CD14-positive monocyte (primary cell): ENCODE data around the gene PCSK4. TPM values are rescaled to one million over a fixed set of nuclear protein-coding genes. Genes with fewer than 3 reads are reported as not detected.
A peak's percentile ranks its signal among the peaks of the same experiment; 100 is the strongest.
"Not testable (repeated sequence)": the region's sequence is repeated elsewhere in the genome, so short reads cannot be mapped to it uniquely, and the experiment has no call there.

ENCODE experiments used
- DNase-seq, 3 donors: peaks; one replicate each; pipeline ENCODE4 v3.0.0-alpha.2; 2011 to 2022
- H2AFZ ChIP-seq: 2 replicates; pipeline ENCODE4 v1.6.0; 2012; ENCODE audit warnings: mild to moderate bottlenecking, low read depth, low read length, inconsistent platforms; ENCODE audit not compliant: insufficient read depth, poor library complexity, severe bottlenecking
- H3K27ac ChIP-seq, 2 donors: 1 replicate in 1 of 2; 2 replicates in 1 of 2; pipeline ENCODE4 v1.5.1; 2012 to 2013; ENCODE audit warnings: low read length in 2 of 2, control low read depth in 1 of 2, inconsistent platforms in 1 of 2, low read depth in 1 of 2, mild to moderate bottlenecking in 1 of 2
- H3K27me3 ChIP-seq, 2 donors: one replicate each; pipeline versions ENCODE4 v1.6.0 to v1.6.1; 2011 to 2013; ENCODE audit warnings: low read length in 2 of 2; ENCODE audit not compliant: control insufficient read depth in 2 of 2, insufficient read depth in 2 of 2
- H3K36me3 ChIP-seq, 2 donors: replicated peaks in 1 of 2; 1 replicate in 1 of 2; 2 replicates in 1 of 2; pipeline versions ENCODE4 v1.5.1 to v1.6.1; 2012 to 2013; ENCODE audit warnings: low read length in 2 of 2, control low read depth in 1 of 2, inconsistent platforms in 1 of 2, mild to moderate bottlenecking in 1 of 2; ENCODE audit not compliant: insufficient read depth in 2 of 2, control insufficient read depth in 1 of 2
- H3K4me1 ChIP-seq, 2 donors: 1 replicate in 1 of 2; 2 replicates in 1 of 2; pipeline versions ENCODE4 v1.5.1 to v1.6.1; 2012 to 2013; ENCODE audit warnings: low read length in 2 of 2, control low read depth in 1 of 2, inconsistent platforms in 1 of 2, mild to moderate bottlenecking in 1 of 2, moderate library complexity in 1 of 2; ENCODE audit not compliant: insufficient read depth in 2 of 2, control insufficient read depth in 1 of 2
- H3K4me2 ChIP-seq: replicated peaks from 2 replicates; pipeline ENCODE3; 2012; ENCODE audit warnings: low read length, moderate library complexity, mild to moderate bottlenecking; ENCODE audit not compliant: poor library complexity, severe bottlenecking; ENCODE audit errors: extremely low read depth
- H3K4me3 ChIP-seq, 3 experiments: fragments of 200-600 bp in 1 of 3; sonication (generic) in 1 of 3; replicated peaks in 1 of 3; 1 replicate in 2 of 3; 2 replicates in 1 of 3; pipeline ENCODE4 v1.5.1; 2011 to 2013; ENCODE audit warnings: low read length in 3 of 3, mild to moderate bottlenecking in 3 of 3, control low read depth in 2 of 3, low read depth in 2 of 3, inconsistent platforms in 1 of 3, moderate library complexity in 1 of 3
- H3K79me2 ChIP-seq: 2 replicates; pipeline ENCODE4 v1.6.0; 2012; ENCODE audit warnings: mild to moderate bottlenecking, control low read depth, inconsistent platforms, low read length, moderate library complexity; ENCODE audit not compliant: insufficient read depth
- H3K9ac ChIP-seq: 2 replicates; pipeline ENCODE4 v1.6.0; 2017; ENCODE audit warnings: low read length, mild to moderate bottlenecking; ENCODE audit not compliant: insufficient read depth, poor library complexity, severe bottlenecking
- H3K9me3 ChIP-seq, 2 donors: replicated peaks in 1 of 2; 1 replicate in 1 of 2; 2 replicates in 1 of 2; pipeline versions ENCODE4 v1.5.1 to v1.6.1; 2012 to 2013; ENCODE audit warnings: low read length in 2 of 2, control low read depth in 1 of 2; ENCODE audit not compliant: control insufficient read depth in 1 of 2, insufficient read depth in 1 of 2
- H4K20me1 ChIP-seq: 2 replicates; pipeline ENCODE4 v1.6.0; 2012; ENCODE audit warnings: mild to moderate bottlenecking, low read length, control low read depth, moderate library complexity; ENCODE audit not compliant: insufficient read depth
- H3K27ac Mint-ChIP-seq, 7 donors: one replicate each; pipeline ENCODE4 v1.8.0; 2020; ENCODE audit warnings: mild to moderate bottlenecking in 7 of 7, mixed read lengths in 7 of 7, moderate library complexity in 6 of 7, inconsistent platforms in 2 of 7
- H3K27me3 Mint-ChIP-seq, 3 donors: one replicate each; pipeline ENCODE4 v1.8.0; 2021 to 2022; ENCODE audit warnings: low read depth in 3 of 3, mild to moderate bottlenecking in 3 of 3, mixed read lengths in 3 of 3, moderate library complexity in 3 of 3, inconsistent platforms in 1 of 3
- H3K36me3 Mint-ChIP-seq, 2 donors: one replicate each; pipeline ENCODE4 v1.8.0; 2020; ENCODE audit warnings: mixed read lengths in 2 of 2, inconsistent platforms in 1 of 2, mild to moderate bottlenecking in 1 of 2
- H3K4me1 Mint-ChIP-seq: one replicate; pipeline ENCODE4 v1.8.0; 2020; ENCODE audit warnings: mild to moderate bottlenecking, mixed read lengths
- H3K4me3 Mint-ChIP-seq, 2 donors: one replicate each; pipeline ENCODE4 v1.8.0; 2020; ENCODE audit warnings: mild to moderate bottlenecking in 2 of 2, mixed read lengths in 2 of 2, moderate library complexity in 1 of 2
- H3K9me3 Mint-ChIP-seq, 7 donors: one replicate each; pipeline ENCODE4 v1.8.0; 2020 to 2022; ENCODE audit warnings: mixed read lengths in 7 of 7, mild to moderate bottlenecking in 6 of 7, moderate library complexity in 6 of 7, inconsistent platforms in 2 of 7
- CTCF ChIP-seq: fragments of 200-600 bp; IDR thresholded peaks from one replicate; pipeline ENCODE4 v1.8.0; 2022; ENCODE audit warnings: antibody characterized with exemption, mild to moderate bottlenecking
- WGBS: methylation state at CpG from one replicate; pipeline ENCODE4 v1.1.5; 2013; ENCODE audit warnings: missing lambda C conversion rate; ENCODE audit not compliant: insufficient coverage; 5-methylcytosine and 5-hydroxymethylcytosine counted together
- intact Hi-C, 2 donors: fragments of 100-400 bp; cut with micrococcal nuclease; formaldehyde crosslinking; loops; one replicate each; pipeline versions ENCODE4 v1.15.0 to v1.15.1; 2023
- polyA plus RNA-seq, 3 donors: library from polyadenylated mRNA; depleted of rRNA in 1 of 3; unstranded in 2 of 3; stranded (reverse) in 1 of 3; fragments of 300-500 nt in 2 of 3; fragments of >200 nt in 1 of 3; fragmentation: Illumina TruSeq in 2 of 3; gene quantifications; 1 replicate in 2 of 3; 2 replicates in 1 of 3; pipeline ENCODE4 v1.2.3, GENCODE V29; 2012 to 2021

Gene PCSK4
- polyA plus RNA-seq, 3 donors = 0.34 to 1.0 TPM; not detected in 1

GRCh38 chr19:1478934-1479707 is 11.0 kb downstream of the PCSK4 start, which contains the start of gene C19orf25:
Gene C19orf25 (minus strand): TSS chr19:1479215. CDS start chr19:1478903, 312 bp downstream.
- Histone ChIP-seq H3K4me1 (peaks cover 20 to 28% of the 10 kb centered on the region in 2 donors), H3K9me3 (no peaks in the 10 kb centered on the region), H3K27me3 (no peaks in the 10 kb centered on the region), H3K4me3 (peak within 1 kb of the TSS; percentile 68 to 76 (median 70)), H4K20me1 (peaks cover 27% of the 10 kb centered on the region), H3K9ac (peak within 1 kb of the TSS; percentile 83), H3K79me2 (peaks cover 29% of the 10 kb centered on the region), H3K4me2 (peak within 1 kb of the TSS; percentile 80), H3K27ac (peak within 1 kb of the TSS; percentile 51 to 86), H2AFZ (peak within 1 kb of the TSS; percentile 88), H3K36me3 (peaks cover 18 to 27% of the 10 kb centered on the region in 2 donors)
- peak; percentile 89 to 91 (median 90) for DNase-seq
- Mint-ChIP-seq H3K27me3 (peaks cover 3 to 6% (median 5%) of the 10 kb centered on the region in 3 donors), H3K4me1 (peaks cover 28% of the 10 kb centered on the region), H3K27ac (peak within 1 kb of the TSS; percentile 93 to 99 (median 97)), H3K4me3 (peak within 1 kb of the TSS; percentile 93 to 98), H3K36me3 (peaks cover 17 to 34% of the 10 kb centered on the region in 2 donors), H3K9me3 (peaks cover 0 to 4% (median 0%) of the 10 kb centered on the region in 7 donors)
- TF ChIP-seq CTCF = no peak
- intact Hi-C loops = loop anchor here (1.0 to 5.0 kb wide), 2 partner anchors 37 to 41 kb away; partner anchors contain the start of gene RPS15 (in 1 of the 2)
- under 1% methylated on average over 60 of the region's 71 CpGs for WGBS

DNA sequence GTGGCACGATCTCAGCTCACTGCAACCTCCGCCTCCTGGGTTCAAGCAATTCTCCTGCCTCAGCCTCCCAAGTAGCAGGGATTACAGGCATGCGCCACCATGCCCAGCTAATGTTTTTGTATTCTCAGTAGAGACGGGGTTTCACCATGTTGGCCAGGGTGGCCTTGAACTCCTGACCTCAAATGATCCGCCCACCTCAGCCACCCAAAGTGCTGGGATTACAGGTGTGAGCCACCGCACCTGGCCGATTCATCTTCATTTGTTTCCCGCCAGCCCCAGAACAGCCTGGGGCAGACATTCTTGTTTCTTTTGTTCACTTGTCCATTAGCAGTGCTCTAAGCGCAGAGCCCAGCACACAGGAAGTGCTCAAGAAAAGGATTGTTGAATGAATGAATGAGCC is 13.1 kb downstream of the PCSK4 start:
- H3K4me3 Mint-ChIP-seq, H3K27ac Mint-ChIP-seq, H3K4me3 ChIP-seq, H3K9ac ChIP-seq, H2AFZ ChIP-seq, H3K9me3 ChIP-seq, H3K9me3 Mint-ChIP-seq, H3K27ac ChIP-seq, H3K4me2 ChIP-seq, DNase-seq: not testable (repeated sequence)
- Mint-ChIP-seq H3K4me1 (peaks cover 31% of the 10 kb centered on the region), H3K27me3 (peaks cover 13 to 25% (median 22%) of the 10 kb centered on the region in 3 donors), H3K36me3 (peaks cover 20 to 34% of the 10 kb centered on the region in 2 donors)
- Histone ChIP-seq H3K4me1 (peaks cover 22 to 30% of the 10 kb centered on the region in 2 donors), H3K36me3 (peaks cover 18 to 27% of the 10 kb centered on the region in 2 donors), H3K79me2 (peaks cover 29% of the 10 kb centered on the region), H4K20me1 (peaks cover 47% of the 10 kb centered on the region), H3K27me3 (peaks cover 9 to 18% of the 10 kb centered on the region in 2 donors)
- 96% methylated on average over 6 of the region's 9 CpGs for WGBS
- intact Hi-C loops = loop anchor here in 1 of 2 donors (5.0 kb wide), 1 partner anchor 35 kb away; no protein-coding TSS in a partner anchor
